IPS-20b (cell line): Measurements from ENCODE around the gene DAG1.
"Not testable (repeated sequence)": the region's sequence is repeated elsewhere in the genome, so short reads cannot be mapped to it uniquely, and the experiment has no call there.

Experiments
- H3K27ac ChIP-seq: one replicate; pipeline ENCODE4 v1.5.1; 2013; ENCODE audit warnings: low read length
- H3K27me3 ChIP-seq: 2 replicates; pipeline ENCODE4 v1.6.1; 2013; ENCODE audit warnings: mild to moderate bottlenecking, low read length, inconsistent platforms; ENCODE audit not compliant: insufficient read depth
- H3K36me3 ChIP-seq: 2 replicates; pipeline ENCODE4 v1.6.1; 2013; ENCODE audit warnings: low read depth, mild to moderate bottlenecking, inconsistent platforms, low read length, moderate library complexity; ENCODE audit not compliant: insufficient read depth
- H3K4me1 ChIP-seq: 2 replicates; pipeline ENCODE4 v1.6.1; 2013; ENCODE audit warnings: mild to moderate bottlenecking, control low read depth, inconsistent platforms, low read length, moderate library complexity; ENCODE audit not compliant: insufficient read depth
- H3K4me3 ChIP-seq: 2 replicates; pipeline ENCODE4 v1.5.1; 2013; ENCODE audit warnings: mild to moderate bottlenecking, low read length, inconsistent platforms
- H3K9ac ChIP-seq: 2 replicates; pipeline ENCODE4 v1.6.1; 2013; ENCODE audit warnings: low read depth, mild to moderate bottlenecking, inconsistent platforms, low read length, moderate library complexity
- H3K9me3 ChIP-seq: 2 replicates; pipeline ENCODE4 v1.6.1; 2013; ENCODE audit warnings: mild to moderate bottlenecking, low read depth, low read length, inconsistent platforms; ENCODE audit not compliant: insufficient read depth

DAG1 gene

GRCh38 chr3:49476563-49476962 is 6.5 kb downstream of the DAG1 start:
- Histone ChIP-seq H3K27me3 (no peaks in the 10 kb centered on the region), H3K36me3 (peaks cover 35% of the 10 kb centered on the region), H3K9ac (no peak overlapping the region), H3K27ac (no peak overlapping the region), H3K4me1 (peaks cover 6% of the 10 kb centered on the region), H3K9me3 (no peaks in the 10 kb centered on the region), H3K4me3 (no peak overlapping the region)

GRCh38 chr3:49482766-49483165 is 12.7 kb downstream of the DAG1 start:
- Histone ChIP-seq H3K4me3 (no peak overlapping the region), H3K4me1 (peaks cover 9% of the 10 kb centered on the region; the same call in 1 of the 2 replicates), H3K9ac (no peak overlapping the region), H3K9me3 (no peaks in the 10 kb centered on the region), H3K36me3 (peaks cover 35% of the 10 kb centered on the region), H3K27me3 (no peaks in the 10 kb centered on the region), H3K27ac (no peak overlapping the region)

GRCh38 chr3:49484471-49484870 is 14.4 kb downstream of the DAG1 start:
- H3K4me3 ChIP-seq, result no peak overlapping the region
- no peak overlapping the region for H3K9ac ChIP-seq
- peaks cover 9% of the 10 kb centered on the region; the same call in 1 of the 2 replicates for H3K4me1 ChIP-seq
- no peaks in the 10 kb centered on the region for H3K9me3 ChIP-seq
- H3K27ac ChIP-seq, result no peak overlapping the region
- H3K36me3 ChIP-seq, result peaks cover 36% of the 10 kb centered on the region
- H3K27me3 ChIP-seq, result no peaks in the 10 kb centered on the region

- Histone ChIP-seq H3K9me3 (no peaks in the 10 kb centered on the region), H3K27ac (no peak overlapping the region), H3K9ac (no peak overlapping the region), H3K36me3 (peaks cover 39% of the 10 kb centered on the region), H3K27me3 (no peaks in the 10 kb centered on the region), H3K4me1 (peaks cover 5% of the 10 kb centered on the region; the same call in 1 of the 2 replicates), H3K4me3 (no peak overlapping the region)
These were observed 19.2 kb downstream of the DAG1 start for GRCh38 chr3:49489247-49489646.

- no peaks in the 10 kb centered on the region for H3K4me1 ChIP-seq
- no peaks in the 10 kb centered on the region for H3K9me3 ChIP-seq
- H3K27me3 ChIP-seq, result no peaks in the 10 kb centered on the region
- no peak overlapping the region for H3K27ac ChIP-seq
- H3K36me3 ChIP-seq, result peaks cover 28% of the 10 kb centered on the region
- no peak overlapping the region for H3K9ac ChIP-seq
- H3K4me3 ChIP-seq, result no peak overlapping the region
These were observed 22.9 kb downstream of the DAG1 start for GRCh38 chr3:49492969-49493368.

GRCh38 chr3:49493901-49494300 is 23.8 kb downstream of the DAG1 start:
- Histone ChIP-seq H3K9me3 (no peaks in the 10 kb centered on the region), H3K9ac (no peak overlapping the region), H3K4me3 (no peak overlapping the region), H3K4me1 (no peaks in the 10 kb centered on the region), H3K27me3 (no peaks in the 10 kb centered on the region), H3K27ac (no peak overlapping the region), H3K36me3 (peaks cover 21% of the 10 kb centered on the region; the same call in 1 of the 2 replicates)

- Histone ChIP-seq H3K9ac (no peak overlapping the region), H3K27ac (no peak overlapping the region), H3K4me1 (no peaks in the 10 kb centered on the region), H3K27me3 (no peaks in the 10 kb centered on the region), H3K4me3 (no peak overlapping the region), H3K9me3 (no peaks in the 10 kb centered on the region), H3K36me3 (peaks cover 10% of the 10 kb centered on the region; the same call in 1 of the 2 replicates)
These were observed 25.0 kb downstream of the DAG1 start for GRCh38 chr3:49495023-49495422.

GRCh38 chr3:49496845-49497244 is 26.8 kb downstream of the DAG1 start:
- H3K4me3 ChIP-seq, H3K27me3 ChIP-seq, H3K9me3 ChIP-seq, H3K27ac ChIP-seq, H3K9ac ChIP-seq, H3K4me1 ChIP-seq: not testable (repeated sequence)
- peaks cover 10% of the 10 kb centered on the region; the same call in 1 of the 2 replicates for H3K36me3 ChIP-seq

GRCh38 chr3:49497606-49498005 is 27.5 kb downstream of the DAG1 start:
- no peak overlapping the region for H3K9ac ChIP-seq
- no peak overlapping the region for H3K27ac ChIP-seq
- no peaks in the 10 kb centered on the region for H3K9me3 ChIP-seq
- no peak overlapping the region for H3K4me3 ChIP-seq
- no peaks in the 10 kb centered on the region for H3K4me1 ChIP-seq
- peaks cover 14% of the 10 kb centered on the region; the same call in 1 of the 2 replicates for H3K36me3 ChIP-seq
- no peaks in the 10 kb centered on the region for H3K27me3 ChIP-seq

- no peaks in the 10 kb centered on the region for H3K9me3 ChIP-seq
- H3K4me1 ChIP-seq, result no peaks in the 10 kb centered on the region
- H3K27ac ChIP-seq, result no peak overlapping the region
- H3K27me3 ChIP-seq, result no peaks in the 10 kb centered on the region
- no peak overlapping the region for H3K4me3 ChIP-seq
- H3K36me3 ChIP-seq, result peaks cover 16% of the 10 kb centered on the region; the same call in 1 of the 2 replicates
- no peak overlapping the region for H3K9ac ChIP-seq
These were observed 28.2 kb downstream of the DAG1 start for GRCh38 chr3:49498239-49498638.

- no peaks in the 10 kb centered on the region for H3K9me3 ChIP-seq
- H3K27ac ChIP-seq, result no peak overlapping the region
- H3K36me3 ChIP-seq, result peaks cover 12% of the 10 kb centered on the region; the same call in 1 of the 2 replicates
- H3K27me3 ChIP-seq, result no peaks in the 10 kb centered on the region
- H3K9ac ChIP-seq, result no peak overlapping the region
- no peaks in the 10 kb centered on the region for H3K4me1 ChIP-seq
- H3K4me3 ChIP-seq, result no peak overlapping the region
These were observed 28.6 kb downstream of the DAG1 start for GRCh38 chr3:49498648-49499047.

GRCh38 chr3:49500205-49500731 is 30.2 kb downstream of the DAG1 start:
- no peaks in the 10 kb centered on the region for H3K4me1 ChIP-seq
- H3K27ac ChIP-seq, result no peak overlapping the region
- H3K4me3 ChIP-seq, result no peak overlapping the region
- 0 out of 2 replicates have a peak, but pooled peaks cover 9% of the 10 kb centered on the region for H3K36me3 ChIP-seq
- no peak overlapping the region; the same call in 1 of the 2 replicates for H3K9ac ChIP-seq
- H3K9me3 ChIP-seq, result no peaks in the 10 kb centered on the region
- H3K27me3 ChIP-seq, result no peaks in the 10 kb centered on the region
